Fibroblast of lung (primary cell): ENCODE measurements around the gene GSG1L2. TPM values are rescaled to one million over a fixed set of nuclear protein-coding genes. Genes with fewer than 3 reads are reported as not detected.

Source experiments
- DNase-seq, 2 donors: peaks; one replicate each; pipeline versions ENCODE4 v3.0.0 to v3.0.0-alpha.2; 2010; ENCODE audit warnings: low read depth in 2 of 2
- H2AFZ ChIP-seq: 2 replicates; pipeline ENCODE4 v1.5.1; 2012; ENCODE audit warnings: low read length, control low read depth, inconsistent platforms
- H3K27ac ChIP-seq: 2 replicates; pipeline ENCODE4 v1.5.1; 2011; ENCODE audit warnings: low read length, control low read depth; ENCODE audit not compliant: insufficient read depth
- H3K27me3 ChIP-seq: 2 replicates; pipeline ENCODE4 v1.5.1; 2011; ENCODE audit warnings: mild to moderate bottlenecking, low read length; ENCODE audit not compliant: control insufficient read depth, insufficient read depth
- H3K36me3 ChIP-seq: 2 replicates; pipeline ENCODE4 v1.5.1; 2011; ENCODE audit warnings: low read length; ENCODE audit not compliant: control insufficient read depth, insufficient read depth
- H3K4me1 ChIP-seq: 2 replicates; pipeline ENCODE4 v1.5.1; 2011; ENCODE audit warnings: low read length; ENCODE audit not compliant: control insufficient read depth, insufficient read depth; ENCODE audit errors: extremely low read depth
- H3K4me2 ChIP-seq: 2 replicates; pipeline ENCODE4 v1.5.1; 2011; ENCODE audit warnings: low read length, control low read depth; ENCODE audit not compliant: insufficient read depth; ENCODE audit errors: extremely low read depth
- H3K4me3 ChIP-seq, 4 experiments: fragments of 200-600 bp in 1 of 4; sonication (generic) in 1 of 4; replicated peaks in 1 of 4; 2 replicates each; pipeline ENCODE4 v1.5.1; 2011 to 2016; ENCODE audit warnings: low read length in 4 of 4, low read depth in 3 of 4, mild to moderate bottlenecking in 3 of 4, control low read depth in 2 of 4, inconsistent platforms in 1 of 4, mixed read lengths in 1 of 4; ENCODE audit not compliant: insufficient read depth in 1 of 4; ENCODE audit errors: control extremely low read depth in 1 of 4
- H3K79me2 ChIP-seq: 2 replicates; pipeline ENCODE4 v1.5.1; 2012; ENCODE audit warnings: mild to moderate bottlenecking, low read length, inconsistent platforms; ENCODE audit not compliant: control insufficient read depth, insufficient read depth
- H3K9ac ChIP-seq: 2 replicates; pipeline ENCODE4 v1.5.1; 2011; ENCODE audit warnings: mild to moderate bottlenecking, low read length, control low read depth; ENCODE audit not compliant: insufficient read depth
- H3K9me3 ChIP-seq: 2 replicates; pipeline ENCODE4 v1.5.1; 2012; ENCODE audit warnings: low read depth, low read length; ENCODE audit not compliant: control insufficient read depth, insufficient read depth
- H4K20me1 ChIP-seq: 2 replicates; pipeline ENCODE4 v1.5.1; 2011; ENCODE audit warnings: low read length; ENCODE audit not compliant: control insufficient read depth, insufficient read depth; ENCODE audit errors: extremely low read depth
- EZH2 ChIP-seq: IDR thresholded peaks from 2 replicates; pipeline ENCODE4 v1.5.1; 2012; ENCODE audit warnings: low read length, control low read depth, mild to moderate bottlenecking; ENCODE audit errors: missing control alignments
- polyA plus RNA-seq, 2 donors: library from polyadenylated mRNA; depleted of rRNA in 1 of 2; stranded (reverse) in 1 of 2; unstranded in 1 of 2; fragments of >200 nt; gene quantifications; 2 replicates each; pipeline ENCODE4 v1.2.1, GENCODE V29; 2011 to 2012; ENCODE audit warnings: missing spikeins in 1 of 2
- total RNA-seq: library from RNA; depleted of rRNA; stranded (reverse); fragments of >200 nt; gene quantifications from 2 replicates; pipeline ENCODE4 v1.2.1, GENCODE V29; 2014
- TF ChIP-seq, protein P1 (sequence below), 2 donors: IDR thresholded peaks in 1 of 2; conservative IDR thresholded peaks in 1 of 2; 1 replicate in 1 of 2; 2 replicates in 1 of 2; pipeline ENCODE4 v1.5.1; 2011 to 2012; ENCODE audit warnings: low read length in 2 of 2, control low read depth in 1 of 2, inconsistent platforms in 1 of 2, low read depth in 1 of 2, mild to moderate bottlenecking in 1 of 2

GSG1L2 gene
- total and polyA plus RNA-seq, 2 donors (not counting 1 experiment from before 2014, with no cell fraction given) = not detected

DNA sequence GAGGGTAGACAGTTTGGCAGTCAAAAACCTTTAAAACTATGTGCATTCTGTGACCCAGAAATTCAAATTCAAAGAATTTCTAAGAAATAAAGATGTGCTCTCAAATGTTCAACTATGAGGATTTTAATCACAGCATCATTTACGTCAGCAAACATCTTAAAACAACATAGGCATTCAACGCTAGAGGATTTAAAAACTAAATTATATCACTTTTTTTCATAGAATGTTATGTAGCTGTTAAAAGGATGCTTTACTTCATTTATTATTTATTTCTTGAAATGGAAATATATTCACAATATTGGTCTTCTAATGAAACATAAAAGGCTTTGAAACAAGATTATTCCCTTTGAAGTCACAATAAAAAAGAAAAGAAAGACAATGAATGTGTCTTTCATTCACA is 7.5 kb upstream of the GSG1L2 start:
- Histone ChIP-seq H3K9ac (no peak overlapping the region), H3K27me3 (no peaks in the 10 kb centered on the region), H3K4me3 (no peak overlapping the region), H3K9me3 (no peaks in the 10 kb centered on the region), H3K27ac (no peak overlapping the region), H4K20me1 (no peaks in the 10 kb centered on the region), H3K36me3 (no peaks in the 10 kb centered on the region), H3K4me1 (no peaks in the 10 kb centered on the region), H3K79me2 (no peaks in the 10 kb centered on the region), H3K4me2 (no peak overlapping the region), H2AFZ (no peak overlapping the region)
- no peak for TF ChIP-seq EZH2
- TF ChIP-seq, protein P1, sequence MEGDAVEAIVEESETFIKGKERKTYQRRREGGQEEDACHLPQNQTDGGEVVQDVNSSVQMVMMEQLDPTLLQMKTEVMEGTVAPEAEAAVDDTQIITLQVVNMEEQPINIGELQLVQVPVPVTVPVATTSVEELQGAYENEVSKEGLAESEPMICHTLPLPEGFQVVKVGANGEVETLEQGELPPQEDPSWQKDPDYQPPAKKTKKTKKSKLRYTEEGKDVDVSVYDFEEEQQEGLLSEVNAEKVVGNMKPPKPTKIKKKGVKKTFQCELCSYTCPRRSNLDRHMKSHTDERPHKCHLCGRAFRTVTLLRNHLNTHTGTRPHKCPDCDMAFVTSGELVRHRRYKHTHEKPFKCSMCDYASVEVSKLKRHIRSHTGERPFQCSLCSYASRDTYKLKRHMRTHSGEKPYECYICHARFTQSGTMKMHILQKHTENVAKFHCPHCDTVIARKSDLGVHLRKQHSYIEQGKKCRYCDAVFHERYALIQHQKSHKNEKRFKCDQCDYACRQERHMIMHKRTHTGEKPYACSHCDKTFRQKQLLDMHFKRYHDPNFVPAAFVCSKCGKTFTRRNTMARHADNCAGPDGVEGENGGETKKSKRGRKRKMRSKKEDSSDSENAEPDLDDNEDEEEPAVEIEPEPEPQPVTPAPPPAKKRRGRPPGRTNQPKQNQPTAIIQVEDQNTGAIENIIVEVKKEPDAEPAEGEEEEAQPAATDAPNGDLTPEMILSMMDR (conservative IDR thresholded peaks at IDR 0.05 in 1 of 2, IDR thresholded peaks at IDR 0.05 in 1 of 2; ENCODE audit: low read depth in 1 of 2, low read length in 2 of 2) = no peak
- no peak for DNase-seq

DNA sequence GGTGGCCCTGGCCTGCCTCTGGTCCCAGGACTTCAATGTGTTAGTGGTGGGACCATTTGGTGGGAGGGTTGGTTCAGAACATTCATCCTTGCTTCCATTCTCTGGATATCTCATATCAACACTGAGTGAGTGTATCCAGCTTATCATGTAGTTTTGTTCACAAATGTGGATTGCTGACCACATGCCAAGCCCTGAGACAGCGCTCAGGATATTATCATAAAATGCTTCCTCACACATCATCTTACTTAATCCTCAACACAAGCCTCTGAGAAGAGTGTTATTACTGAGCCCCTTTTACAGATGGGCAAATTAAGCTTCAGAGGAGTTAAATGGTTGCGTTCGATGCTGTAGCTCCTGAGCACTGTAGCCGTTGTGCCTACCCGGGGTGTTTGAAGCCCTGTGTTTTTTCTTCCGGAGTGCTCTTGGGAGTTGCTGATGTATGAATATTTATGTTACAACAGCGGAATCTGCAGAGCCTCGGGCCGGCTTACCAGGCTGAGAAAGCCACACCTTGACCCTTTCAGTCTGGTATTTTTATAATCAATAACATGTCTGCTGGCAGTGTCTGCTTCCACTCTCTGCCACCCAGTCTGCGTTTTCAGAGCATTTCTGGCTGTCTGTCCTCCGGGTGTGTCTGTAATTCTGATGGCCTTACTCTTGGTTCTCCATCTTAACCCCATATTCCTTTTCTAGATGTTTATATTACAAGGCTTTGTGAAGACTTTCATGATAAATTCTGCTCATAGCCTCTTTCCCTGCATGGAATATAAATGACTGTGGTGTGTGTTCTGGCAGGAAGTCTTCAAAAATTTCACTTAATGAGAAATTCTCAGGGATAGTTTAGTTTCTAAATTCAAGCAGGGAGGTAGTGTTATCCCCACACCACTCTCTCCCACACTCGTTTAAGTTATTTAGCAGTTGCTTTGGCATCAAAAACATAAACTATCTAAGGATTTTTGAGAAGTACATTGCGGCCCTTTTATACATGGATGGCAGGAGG is 6.7 kb upstream of the GSG1L2 start:
- Histone ChIP-seq H4K20me1 (no peaks in the 10 kb centered on the region), H3K4me1 (no peaks in the 10 kb centered on the region), H3K27ac (no peak overlapping the region), H3K27me3 (no peaks in the 10 kb centered on the region), H3K4me2 (no peak overlapping the region), H3K9me3 (no peaks in the 10 kb centered on the region), H3K36me3 (no peaks in the 10 kb centered on the region), H3K4me3 (no peak overlapping the region), H2AFZ (no peak overlapping the region), H3K79me2 (no peaks in the 10 kb centered on the region), H3K9ac (no peak overlapping the region)
- peak; percentile 27 to 64 for DNase-seq
- TF ChIP-seq, protein P1 (conservative IDR thresholded peaks at IDR 0.05 in 1 of 2, IDR thresholded peaks at IDR 0.05 in 1 of 2; ENCODE audit: low read depth in 1 of 2, low read length in 2 of 2) = no peak
- no peak for TF ChIP-seq EZH2

DNA sequence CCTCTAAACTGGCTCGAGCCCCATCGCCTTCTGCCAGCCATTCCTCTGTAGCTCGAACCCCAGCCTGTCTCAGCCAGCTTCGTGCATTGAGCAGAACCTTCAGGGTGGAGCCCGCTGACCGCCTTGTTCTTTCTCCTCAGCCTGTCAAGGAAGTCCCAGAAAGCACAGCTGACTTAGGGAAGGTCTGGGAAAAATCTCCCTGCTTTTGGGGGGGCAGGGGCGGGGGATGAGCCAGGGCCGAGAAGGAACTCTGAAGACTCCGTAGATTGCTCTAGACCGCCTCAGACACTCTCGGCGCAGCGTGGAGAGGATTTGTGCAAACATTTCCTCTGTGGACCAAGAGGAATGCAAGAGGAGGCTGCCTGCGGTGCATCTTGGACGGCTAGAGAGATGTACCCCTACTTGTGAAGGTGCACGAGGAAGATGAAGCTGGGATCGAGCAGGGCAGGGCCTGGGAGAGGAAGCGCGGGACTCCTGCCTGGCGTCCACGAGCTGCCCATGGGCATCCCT is 3.8 kb upstream of the GSG1L2 start, which contains the start of gene GLP2R:
Gene GLP2R (plus strand): TSS at position 284 of the 510 bp plus-strand sequence. CDS start 140 bp downstream, at position 424.
- DNase-seq = no peak
- no peak within 1 kb of the TSS for H3K4me3 ChIP-seq

More for the DNA sequence above, 3.8 kb upstream of the GSG1L2 start, which contains the start of gene GLP2R:
- H3K4me1 ChIP-seq = no peaks in the 10 kb centered on the region
- H3K9me3 ChIP-seq = no peaks in the 10 kb centered on the region
- no peak within 1 kb of the TSS for H2AFZ ChIP-seq
- no peaks in the 10 kb centered on the region for H4K20me1 ChIP-seq
- H3K9ac ChIP-seq = no peak within 1 kb of the TSS
- no peaks in the 10 kb centered on the region for H3K36me3 ChIP-seq
- no peak for TF ChIP-seq EZH2
- H3K27me3 ChIP-seq = no peaks in the 10 kb centered on the region
- H3K4me2 ChIP-seq = no peak within 1 kb of the TSS
- H3K79me2 ChIP-seq = no peaks in the 10 kb centered on the region
- H3K27ac ChIP-seq = no peak within 1 kb of the TSS
